Gastroesophageal sphincter (tissue), 3 donors: ENCODE data around the gene NFIA.

Experiments
- EP300 ChIP-seq: sonication (generic); formaldehyde crosslinking; IDR thresholded peaks from one replicate; pipeline ENCODE4 v1.6.1; 2017; ENCODE audit warnings: antibody characterized with exemption, mild to moderate bottlenecking
- POLR2A ChIP-seq, 2 donors: fragments of 450-650 bp; IDR thresholded peaks; one replicate each; pipeline ENCODE4 v1.6.1; 2017; ENCODE audit warnings: antibody characterized with exemption in 2 of 2, mild to moderate bottlenecking in 2 of 2, moderate library complexity in 1 of 2
- TF ChIP-seq, protein P1 (sequence below), 4 experiments: fragments of 200-600 bp in 2 of 4; fragments of 450-650 bp in 2 of 4; sonication (generic) in 1 of 4; IDR thresholded peaks; one replicate each; pipeline ENCODE4 v1.5.1; 2017 to 2019; ENCODE audit warnings: antibody characterized with exemption in 4 of 4, mild to moderate bottlenecking in 2 of 4, moderate library complexity in 2 of 4

DNA sequence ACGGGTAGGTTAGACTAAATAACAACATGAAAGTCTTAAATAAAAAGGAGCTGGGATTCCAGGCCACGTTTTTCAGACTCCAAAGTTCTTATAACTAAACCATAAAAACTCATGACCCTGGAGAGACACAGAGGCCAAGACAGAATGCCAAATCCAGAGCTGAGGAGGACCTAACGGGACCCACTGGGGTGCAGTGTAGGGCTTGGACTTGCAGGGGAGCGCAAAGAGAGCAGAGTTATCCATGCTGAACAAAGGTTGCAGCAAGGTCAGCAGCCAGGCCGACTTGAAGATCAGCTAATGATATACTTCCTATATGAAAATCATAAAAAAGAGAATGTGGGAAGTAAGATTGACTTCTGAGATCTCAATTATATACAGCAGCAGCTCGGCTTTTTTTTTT, 405.4 kb downstream of the NFIA start:
- TF ChIP-seq, protein P1, sequence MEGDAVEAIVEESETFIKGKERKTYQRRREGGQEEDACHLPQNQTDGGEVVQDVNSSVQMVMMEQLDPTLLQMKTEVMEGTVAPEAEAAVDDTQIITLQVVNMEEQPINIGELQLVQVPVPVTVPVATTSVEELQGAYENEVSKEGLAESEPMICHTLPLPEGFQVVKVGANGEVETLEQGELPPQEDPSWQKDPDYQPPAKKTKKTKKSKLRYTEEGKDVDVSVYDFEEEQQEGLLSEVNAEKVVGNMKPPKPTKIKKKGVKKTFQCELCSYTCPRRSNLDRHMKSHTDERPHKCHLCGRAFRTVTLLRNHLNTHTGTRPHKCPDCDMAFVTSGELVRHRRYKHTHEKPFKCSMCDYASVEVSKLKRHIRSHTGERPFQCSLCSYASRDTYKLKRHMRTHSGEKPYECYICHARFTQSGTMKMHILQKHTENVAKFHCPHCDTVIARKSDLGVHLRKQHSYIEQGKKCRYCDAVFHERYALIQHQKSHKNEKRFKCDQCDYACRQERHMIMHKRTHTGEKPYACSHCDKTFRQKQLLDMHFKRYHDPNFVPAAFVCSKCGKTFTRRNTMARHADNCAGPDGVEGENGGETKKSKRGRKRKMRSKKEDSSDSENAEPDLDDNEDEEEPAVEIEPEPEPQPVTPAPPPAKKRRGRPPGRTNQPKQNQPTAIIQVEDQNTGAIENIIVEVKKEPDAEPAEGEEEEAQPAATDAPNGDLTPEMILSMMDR (IDR thresholded peaks at IDR 0.05) = no peak
- TF ChIP-seq POLR2A (IDR thresholded peaks at IDR 0.05) (no peak), EP300 (no peak)
